ENCODE measurements around the gene SMIM45.

SMIM45 gene

GRCh38 chr22:41974691-41975290 lies 22.8 kb downstream of the SMIM45 start:
- Histone ChIP-seq H2BK5ac (ENCODE audit: low read length) (no peak overlapping the region), H2BK15ac (ENCODE audit: low read length) (no peak overlapping the region), H3K9me3 (replicated peaks in 1 of 2; ENCODE audit: control insufficient read depth in 2 of 2, insufficient read depth in 1 of 2, low read depth in 1 of 2, low read length in 2 of 2) (no peaks in the 10 kb centered on the region), H3K27me3 (ENCODE audit: control insufficient read depth in 3 of 3, insufficient read depth in 3 of 3, low read depth in 1 of 3, low read length in 3 of 3) (peaks cover 0 to 18% (median 11%) of the 10 kb centered on the region in 3 experiments), H3K4me2 (ENCODE audit: insufficient read depth, low read length, poor library complexity, severe bottlenecking) (no peak overlapping the region), H3K9ac (ENCODE audit: low read depth, low read length, poor library complexity) (no peak overlapping the region), H2BK12ac (ENCODE audit: low read length) (no peak overlapping the region), H2AK5ac (ENCODE audit: low read depth, low read length) (no peak overlapping the region), H4K91ac (ENCODE audit: low read depth, low read length, poor library complexity) (no peak overlapping the region), H3K27ac (replicated peaks; ENCODE audit: low read length) (no peak overlapping the region), H3K18ac (ENCODE audit: low read length) (no peak overlapping the region), H3K79me1 (ENCODE audit: low read depth, low read length) (no peaks in the 10 kb centered on the region), H3K36me3 (replicated peaks in 1 of 2; ENCODE audit: control insufficient read depth in 2 of 2, insufficient read depth in 2 of 2, low read length in 2 of 2) (no peaks in the 10 kb centered on the region), H2AFZ (ENCODE audit: low read length) (no peak overlapping the region), H3K23ac (ENCODE audit: low read depth, low read length, poor library complexity) (no peak overlapping the region), H3K4ac (ENCODE audit: low read length) (no peak overlapping the region), H4K8ac (ENCODE audit: low read depth, low read length) (no peak overlapping the region), H3K4me3 (ENCODE audit: low read length in 2 of 2) (no peak overlapping the region), H3K14ac (ENCODE audit: low read length) (no peak overlapping the region), H3K4me1 (ENCODE audit: control insufficient read depth in 2 of 2, insufficient read depth in 1 of 2, low read depth in 1 of 2, low read length in 2 of 2) (peaks cover 10 to 12% of the 10 kb centered on the region in 2 donors), H2BK120ac (ENCODE audit: low read depth, low read length) (no peak overlapping the region)
- no peak for DNase-seq (ENCODE audit: low spot score)
- no CpG with 5 or more reads among the region's 10 CpGs for WGBS, 2 donors (ENCODE audit: extremely low coverage in 2 of 2, insufficient read length in 2 of 2, insufficient replicate concordance in 1 of 2)

- no peaks in the 10 kb centered on the region for H3K9me3 ChIP-seq (replicated peaks in 1 of 2; ENCODE audit: control insufficient read depth in 2 of 2, insufficient read depth in 1 of 2, low read depth in 1 of 2, low read length in 2 of 2)
- H3K18ac ChIP-seq (ENCODE audit: low read length): no peak overlapping the region
- peak overlapping the region in 1 of 2 donors; percentile 95 for H3K4me3 ChIP-seq (ENCODE audit: low read length in 2 of 2)
- no peak overlapping the region for H3K23ac ChIP-seq (ENCODE audit: low read depth, low read length, poor library complexity)
- H3K27me3 ChIP-seq (ENCODE audit: control insufficient read depth in 3 of 3, insufficient read depth in 3 of 3, low read depth in 1 of 3, low read length in 3 of 3): peaks cover 0 to 18% (median 11%) of the 10 kb centered on the region in 3 experiments
- H4K91ac ChIP-seq (ENCODE audit: low read depth, low read length, poor library complexity): no peak overlapping the region
- H2AK5ac ChIP-seq (ENCODE audit: low read depth, low read length): peak overlapping the region; percentile 42
- H3K4ac ChIP-seq (ENCODE audit: low read length): no peak overlapping the region
- H2AFZ ChIP-seq (ENCODE audit: low read length): peak overlapping the region; percentile 99
- peak overlapping the region; percentile 43 for H2BK5ac ChIP-seq (ENCODE audit: low read length)
- no peak overlapping the region for H2BK120ac ChIP-seq (ENCODE audit: low read depth, low read length)
- H3K36me3 ChIP-seq (replicated peaks in 1 of 2; ENCODE audit: control insufficient read depth in 2 of 2, insufficient read depth in 2 of 2, low read length in 2 of 2): peaks cover 0 to 1% of the 10 kb centered on the region in 2 donors
- H3K79me1 ChIP-seq (ENCODE audit: low read depth, low read length): no peaks in the 10 kb centered on the region
- H3K4me2 ChIP-seq (ENCODE audit: insufficient read depth, low read length, poor library complexity, severe bottlenecking): no peak overlapping the region
- no peak overlapping the region for H3K9ac ChIP-seq (ENCODE audit: low read depth, low read length, poor library complexity)
- no peak overlapping the region for H3K27ac ChIP-seq (replicated peaks; ENCODE audit: low read length)
- no peak overlapping the region for H4K8ac ChIP-seq (ENCODE audit: low read depth, low read length)
- no peak overlapping the region for H3K14ac ChIP-seq (ENCODE audit: low read length)
- no peak overlapping the region for H2BK15ac ChIP-seq (ENCODE audit: low read length)
- H3K4me1 ChIP-seq (ENCODE audit: control insufficient read depth in 2 of 2, insufficient read depth in 1 of 2, low read depth in 1 of 2, low read length in 2 of 2): peaks cover 10 to 12% of the 10 kb centered on the region in 2 donors
- no peak for DNase-seq (ENCODE audit: low spot score)
- WGBS, 2 donors (ENCODE audit: extremely low coverage in 2 of 2, insufficient read length in 2 of 2, insufficient replicate concordance in 1 of 2): no CpG with 5 or more reads among the region's 12 CpGs
- H2BK12ac ChIP-seq (ENCODE audit: low read length): no peak overlapping the region
Measured at GRCh38 chr22:41975299-41976069, 23.5 kb downstream of the SMIM45 start.

GRCh38 chr22:41976070-41976901 lies 24.3 kb downstream of the SMIM45 start:
- Histone ChIP-seq H3K18ac (ENCODE audit: low read length) (peak overlapping the region; percentile 92), H2AK5ac (ENCODE audit: low read depth, low read length) (peak overlapping the region; percentile 42), H3K4me1 (ENCODE audit: control insufficient read depth in 2 of 2, insufficient read depth in 1 of 2, low read depth in 1 of 2, low read length in 2 of 2) (peaks cover 10 to 12% of the 10 kb centered on the region in 2 donors), H2BK5ac (ENCODE audit: low read length) (peak overlapping the region; percentile 43), H3K4me2 (ENCODE audit: insufficient read depth, low read length, poor library complexity, severe bottlenecking) (peak overlapping the region; percentile 93), H2BK120ac (ENCODE audit: low read depth, low read length) (no peak overlapping the region), H3K14ac (ENCODE audit: low read length) (no peak overlapping the region), H3K36me3 (replicated peaks in 1 of 2; ENCODE audit: control insufficient read depth in 2 of 2, insufficient read depth in 2 of 2, low read length in 2 of 2) (peaks cover 0 to 4% of the 10 kb centered on the region in 2 donors), H4K91ac (ENCODE audit: low read depth, low read length, poor library complexity) (peak overlapping the region; percentile 30), H3K4ac (ENCODE audit: low read length) (no peak overlapping the region), H2BK12ac (ENCODE audit: low read length) (no peak overlapping the region), H3K23ac (ENCODE audit: low read depth, low read length, poor library complexity) (no peak overlapping the region), H3K27me3 (ENCODE audit: control insufficient read depth in 3 of 3, insufficient read depth in 3 of 3, low read depth in 1 of 3, low read length in 3 of 3) (peaks cover 0 to 18% (median 11%) of the 10 kb centered on the region in 3 experiments), H2AFZ (ENCODE audit: low read length) (peak overlapping the region; percentile 99), H3K9me3 (replicated peaks in 1 of 2; ENCODE audit: control insufficient read depth in 2 of 2, insufficient read depth in 1 of 2, low read depth in 1 of 2, low read length in 2 of 2) (no peaks in the 10 kb centered on the region), H3K4me3 (ENCODE audit: low read length in 2 of 2) (peak overlapping the region; percentile 85 to 95), H3K9ac (ENCODE audit: low read depth, low read length, poor library complexity) (peak overlapping the region; percentile 70), H3K27ac (replicated peaks; ENCODE audit: low read length) (no peak overlapping the region), H2BK15ac (ENCODE audit: low read length) (no peak overlapping the region), H4K8ac (ENCODE audit: low read depth, low read length) (no peak overlapping the region), H3K79me1 (ENCODE audit: low read depth, low read length) (no peaks in the 10 kb centered on the region)
- no CpG with 5 or more reads among the region's 72 CpGs for WGBS, 2 donors (ENCODE audit: extremely low coverage in 2 of 2, insufficient read length in 2 of 2, insufficient replicate concordance in 1 of 2)
- DNase-seq (ENCODE audit: low spot score): no peak

Measured in neuronal stem cell (in vitro differentiated cells).